ENCODE results near the gene LRRC4C. TPM values are rescaled to one million over a fixed set of nuclear protein-coding genes. Genes with fewer than 3 reads are reported as not detected.

Gene LRRC4C
- total and polyA plus RNA-seq, 10 of the 15 experiments (the other 5 are each of a cell fraction or from before 2014, with no cell fraction given), result 1.5 TPM; not detected in 9

DNA sequence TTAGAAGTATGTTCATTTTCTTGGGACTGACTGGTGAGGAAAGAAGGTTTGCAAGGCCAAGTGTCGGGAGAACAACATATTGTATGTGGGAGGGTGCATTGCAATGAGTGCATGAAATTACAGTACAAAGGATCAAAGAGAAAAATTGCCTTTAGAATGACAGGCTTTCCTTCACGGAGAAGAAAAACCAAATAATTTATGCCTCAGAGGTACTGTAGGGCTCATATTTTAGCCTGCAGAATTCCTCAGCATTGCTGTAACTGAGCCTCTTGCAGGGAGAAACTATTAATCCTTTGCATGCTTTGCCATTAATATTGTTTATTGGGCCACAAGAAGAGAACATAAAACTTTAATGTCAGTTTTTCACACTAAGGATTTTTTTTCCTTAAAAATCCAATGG is 60.1 kb downstream of the LRRC4C start:
- H2AFZ ChIP-seq (ENCODE audit: control insufficient read depth, low read depth, low read length), result no peak overlapping the region
- ATAC-seq (no peak), DNase-seq (ENCODE audit: low read depth, low spot score) (no peak), FAIRE-seq (no peak)
- H3K4me1 ChIP-seq (ENCODE audit: control insufficient read depth, insufficient read depth, low read length), result no peaks in the 10 kb centered on the region
- WGBS (ENCODE audit: insufficient coverage, insufficient replicate concordance, low lambda C conversion rate, missing lambda C conversion rate), result 29% methylated on average over 2 of the region's 2 CpGs
- ChIA-PET RAD21 (ENCODE audit: unreplicated experiment) (no interaction called here), SMC1A (ENCODE audit: uncharacterized antibody, unreplicated experiment) (interaction anchor here (2.6 kb wide), 1 partner anchor 8 kb away, joined by 9 read pairs; no protein-coding TSS in a partner anchor), POLR2A (no interaction called here), CTCF (no interaction called here)
- H3K9me3 ChIP-seq (replicated peaks; ENCODE audit: control insufficient read depth, insufficient read depth, low read length), result no peaks in the 10 kb centered on the region
- H3K27me3 ChIP-seq (replicated peaks in 1 of 2; ENCODE audit: control insufficient read depth in 2 of 2, insufficient read depth in 2 of 2, low read length in 1 of 2), result no peaks in the 10 kb centered on the region
- no peak overlapping the region for H3K27ac ChIP-seq (ENCODE audit: control insufficient read depth, insufficient read depth)
- no TSS peak for BruUV-seq (replicated peaks)
- H3K4me3 ChIP-seq, result no peak overlapping the region
- no peak for TF ChIP-seq IKZF1 (conservative IDR thresholded peaks at IDR 0.05)
- intact Hi-C loops (cut with micrococcal nuclease; ENCODE audit: unreplicated experiment), result no loop called here
- no peaks in the 10 kb centered on the region for H4K20me1 ChIP-seq (ENCODE audit: control insufficient read depth, insufficient read depth)
- no peaks in the 10 kb centered on the region for H3K36me3 ChIP-seq (ENCODE audit: control insufficient read depth in 2 of 2, insufficient read depth in 2 of 2, low read length in 1 of 2)
- H3K9ac ChIP-seq (ENCODE audit: control insufficient read depth, insufficient read depth, low read length), result no peak overlapping the region
- no peak overlapping the region for H3K4me2 ChIP-seq (ENCODE audit: control insufficient read depth, insufficient read depth)
- in situ Hi-C loops (cut with MboI), result no loop called here
- H3K79me2 ChIP-seq (ENCODE audit: control insufficient read depth, insufficient read depth, low read length), result no peaks in the 10 kb centered on the region

DNA sequence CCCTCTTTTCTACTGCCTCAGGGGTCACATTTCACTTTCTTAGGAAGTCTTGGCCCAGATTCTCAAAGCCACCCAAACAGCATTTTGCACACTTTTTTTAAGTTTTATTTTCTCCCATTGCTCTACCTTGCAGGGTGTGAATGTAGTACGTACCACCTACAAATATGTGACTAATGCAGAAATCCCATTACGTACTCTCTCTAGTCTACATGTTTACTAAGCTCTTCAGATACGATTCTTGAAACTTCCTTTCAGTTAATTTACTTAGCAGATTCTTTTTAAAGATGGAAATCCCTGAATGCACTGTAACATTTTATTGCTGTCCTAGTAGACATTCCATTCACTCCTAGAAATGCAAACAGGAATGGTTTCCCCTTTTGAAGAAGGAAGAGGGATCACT is 61.3 kb downstream of the LRRC4C start:
- FAIRE-seq (no peak), DNase-seq (ENCODE audit: low read depth, low spot score) (no peak), ATAC-seq (no peak)
- SMC1A ChIA-PET (ENCODE audit: uncharacterized antibody, unreplicated experiment), result interaction anchor here (2.6 kb wide), 1 partner anchor 9 kb away, joined by 9 read pairs; no protein-coding TSS in a partner anchor
- WGBS (ENCODE audit: insufficient coverage, insufficient replicate concordance, low lambda C conversion rate, missing lambda C conversion rate), result 13% methylated on average over 3 of the region's 3 CpGs
- Histone ChIP-seq H3K4me3 (no peak overlapping the region), H3K36me3 (ENCODE audit: control insufficient read depth in 2 of 2, insufficient read depth in 2 of 2, low read length in 1 of 2) (no peaks in the 10 kb centered on the region), H3K27me3 (replicated peaks in 1 of 2; ENCODE audit: control insufficient read depth in 2 of 2, insufficient read depth in 2 of 2, low read length in 1 of 2) (no peaks in the 10 kb centered on the region), H3K79me2 (ENCODE audit: control insufficient read depth, insufficient read depth, low read length) (no peaks in the 10 kb centered on the region), H2AFZ (ENCODE audit: control insufficient read depth, low read depth, low read length) (no peak overlapping the region), H3K27ac (ENCODE audit: control insufficient read depth, insufficient read depth) (no peak overlapping the region), H3K9me3 (replicated peaks; ENCODE audit: control insufficient read depth, insufficient read depth, low read length) (no peaks in the 10 kb centered on the region), H3K4me2 (ENCODE audit: control insufficient read depth, insufficient read depth) (no peak overlapping the region), H4K20me1 (ENCODE audit: control insufficient read depth, insufficient read depth) (no peaks in the 10 kb centered on the region), H3K9ac (ENCODE audit: control insufficient read depth, insufficient read depth, low read length) (no peak overlapping the region), H3K4me1 (ENCODE audit: control insufficient read depth, insufficient read depth, low read length) (no peaks in the 10 kb centered on the region)
- POLR2A ChIA-PET, result no interaction called here
- CTCF ChIA-PET, result interaction anchor here (1.8 kb wide), 1 partner anchor 9 kb away, joined by 4 read pairs; no protein-coding TSS in a partner anchor
- no TSS peak for BruUV-seq (replicated peaks)
- intact Hi-C loops (cut with micrococcal nuclease; ENCODE audit: unreplicated experiment) (no loop called here), in situ Hi-C loops (cut with MboI) (no loop called here)
- RAD21 ChIA-PET (ENCODE audit: unreplicated experiment), result no interaction called here
- TF ChIP-seq SPI1 (IDR thresholded peaks at IDR 0.05; ENCODE audit: borderline replicate concordance, insufficient read depth, low read depth, low read length) (no peak), SREBF2 (IDR thresholded peaks at IDR 0.05; ENCODE audit: low read length) (no peak), GATAD2B (conservative IDR thresholded peaks at IDR 0.05; ENCODE audit: low read depth) (no peak), NR2C1 (IDR thresholded peaks at IDR 0.05) (no peak), CBX5 (IDR thresholded peaks at IDR 0.05; ENCODE audit: low read depth) (no peak), SMAD5 (IDR thresholded peaks at IDR 0.05; ENCODE audit: low read depth) (no peak), FOS (IDR thresholded peaks at IDR 0.05; ENCODE audit: borderline replicate concordance, extremely low read depth, insufficient read length) (no peak), RAD51 (IDR thresholded peaks at IDR 0.05) (no peak), PAX8 (IDR thresholded peaks at IDR 0.05) (no peak), EED (IDR thresholded peaks at IDR 0.05; ENCODE audit: low read depth) (no peak), RAD21 (IDR thresholded peaks at IDR 0.05; ENCODE audit: insufficient read depth, low read depth, low read length) (no peak), YY1 (IDR thresholded peaks at IDR 0.05; ENCODE audit: low read depth, low read length) (no peak)
- TF ChIP-seq, protein P1, sequence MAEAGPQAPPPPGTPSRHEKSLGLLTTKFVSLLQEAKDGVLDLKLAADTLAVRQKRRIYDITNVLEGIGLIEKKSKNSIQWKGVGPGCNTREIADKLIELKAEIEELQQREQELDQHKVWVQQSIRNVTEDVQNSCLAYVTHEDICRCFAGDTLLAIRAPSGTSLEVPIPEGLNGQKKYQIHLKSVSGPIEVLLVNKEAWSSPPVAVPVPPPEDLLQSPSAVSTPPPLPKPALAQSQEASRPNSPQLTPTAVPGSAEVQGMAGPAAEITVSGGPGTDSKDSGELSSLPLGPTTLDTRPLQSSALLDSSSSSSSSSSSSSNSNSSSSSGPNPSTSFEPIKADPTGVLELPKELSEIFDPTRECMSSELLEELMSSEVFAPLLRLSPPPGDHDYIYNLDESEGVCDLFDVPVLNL (IDR thresholded peaks at IDR 0.05; ENCODE audit: low read depth, low read length), result no peak
- TF ChIP-seq, protein P2, sequence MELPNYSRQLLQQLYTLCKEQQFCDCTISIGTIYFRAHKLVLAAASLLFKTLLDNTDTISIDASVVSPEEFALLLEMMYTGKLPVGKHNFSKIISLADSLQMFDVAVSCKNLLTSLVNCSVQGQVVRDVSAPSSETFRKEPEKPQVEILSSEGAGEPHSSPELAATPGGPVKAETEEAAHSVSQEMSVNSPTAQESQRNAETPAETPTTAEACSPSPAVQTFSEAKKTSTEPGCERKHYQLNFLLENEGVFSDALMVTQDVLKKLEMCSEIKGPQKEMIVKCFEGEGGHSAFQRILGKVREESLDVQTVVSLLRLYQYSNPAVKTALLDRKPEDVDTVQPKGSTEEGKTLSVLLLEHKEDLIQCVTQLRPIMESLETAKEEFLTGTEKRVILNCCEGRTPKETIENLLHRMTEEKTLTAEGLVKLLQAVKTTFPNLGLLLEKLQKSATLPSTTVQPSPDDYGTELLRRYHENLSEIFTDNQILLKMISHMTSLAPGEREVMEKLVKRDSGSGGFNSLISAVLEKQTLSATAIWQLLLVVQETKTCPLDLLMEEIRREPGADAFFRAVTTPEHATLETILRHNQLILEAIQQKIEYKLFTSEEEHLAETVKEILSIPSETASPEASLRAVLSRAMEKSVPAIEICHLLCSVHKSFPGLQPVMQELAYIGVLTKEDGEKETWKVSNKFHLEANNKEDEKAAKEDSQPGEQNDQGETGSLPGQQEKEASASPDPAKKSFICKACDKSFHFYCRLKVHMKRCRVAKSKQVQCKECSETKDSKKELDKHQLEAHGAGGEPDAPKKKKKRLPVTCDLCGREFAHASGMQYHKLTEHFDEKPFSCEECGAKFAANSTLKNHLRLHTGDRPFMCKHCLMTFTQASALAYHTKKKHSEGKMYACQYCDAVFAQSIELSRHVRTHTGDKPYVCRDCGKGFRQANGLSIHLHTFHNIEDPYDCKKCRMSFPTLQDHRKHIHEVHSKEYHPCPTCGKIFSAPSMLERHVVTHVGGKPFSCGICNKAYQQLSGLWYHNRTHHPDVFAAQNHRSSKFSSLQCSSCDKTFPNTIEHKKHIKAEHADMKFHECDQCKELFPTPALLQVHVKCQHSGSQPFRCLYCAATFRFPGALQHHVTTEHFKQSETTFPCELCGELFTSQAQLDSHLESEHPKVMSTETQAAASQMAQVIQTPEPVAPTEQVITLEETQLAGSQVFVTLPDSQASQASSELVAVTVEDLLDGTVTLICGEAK (IDR thresholded peaks at IDR 0.05; ENCODE audit: borderline replicate concordance), result no peak
